SHP77 (cell line): Measurements from ENCODE around the gene GALNS.
"Not testable (repeated sequence)": the region's sequence is repeated elsewhere in the genome, so short reads cannot be mapped to it uniquely, and the experiment has no call there.

Experiments
- DNase-seq, 2 experiments: peaks; one replicate each; lab custom pipeline; 2025; lab: John Stamatoyannopoulos, UW

GALNS gene

GRCh38 chr16:88836791-88837190 lies 20.0 kb downstream of the GALNS start:
- no peak for DNase-seq

- no peak for DNase-seq
Observed at GRCh38 chr16:88835818-88836217, 20.9 kb downstream of the GALNS start.

GRCh38 chr16:88835383-88835782 lies 21.4 kb downstream of the GALNS start:
- DNase-seq = no peak

- DNase-seq = no peak
Observed at GRCh38 chr16:88834670-88835069, 22.1 kb downstream of the GALNS start.

GRCh38 chr16:88833086-88833485 lies 23.7 kb downstream of the GALNS start:
- DNase-seq = no peak

- DNase-seq = no peak
Observed at GRCh38 chr16:88831838-88832237, 24.9 kb downstream of the GALNS start.

GRCh38 chr16:88830783-88831182 lies 26.0 kb downstream of the GALNS start:
- DNase-seq = no peak

- DNase-seq = no peak
Observed at GRCh38 chr16:88830258-88830657, 26.5 kb downstream of the GALNS start.

GRCh38 chr16:88828711-88829110 lies 28.0 kb downstream of the GALNS start:
- no peak for DNase-seq

- no peak for DNase-seq
Observed at GRCh38 chr16:88827727-88828126, 29.0 kb downstream of the GALNS start.

GRCh38 chr16:88826070-88826840 lies 30.5 kb downstream of the GALNS start:
- no peak for DNase-seq

GRCh38 chr16:88825146-88825545 lies 31.6 kb downstream of the GALNS start:
- no peak for DNase-seq

GRCh38 chr16:88824256-88825077 lies 32.3 kb downstream of the GALNS start:
- no peak for DNase-seq

- not testable (repeated sequence) for DNase-seq
Observed at GRCh38 chr16:88823646-88824045, 33.1 kb downstream of the GALNS start.

GRCh38 chr16:88822281-88823040 lies 34.3 kb downstream of the GALNS start:
- no peak for DNase-seq

GRCh38 chr16:88821168-88821850 lies 35.4 kb downstream of the GALNS start:
- DNase-seq = no peak

- DNase-seq = no peak
Observed at GRCh38 chr16:88820385-88821025, 36.2 kb downstream of the GALNS start.

GRCh38 chr16:88819126-88819525 lies 37.6 kb downstream of the GALNS start:
- DNase-seq = no peak

GRCh38 chr16:88818575-88818874 lies 38.2 kb downstream of the GALNS start:
- DNase-seq = no peak

- DNase-seq = no peak
Observed at GRCh38 chr16:88817785-88818574, 38.8 kb downstream of the GALNS start.
